Choroid plexus epithelial cell (primary cell): ENCODE results near the gene WHAMM.

Source experiments
- DNase-seq: peaks from one replicate; pipeline ENCODE4 v3.0.0-alpha.2; 2010; ENCODE audit warnings: low read depth
- H3K4me3 ChIP-seq: 2 replicates; pipeline ENCODE4 v1.5.1; 2011; ENCODE audit warnings: low read depth, mild to moderate bottlenecking, control low read depth, low read length, moderate library complexity
- TF ChIP-seq, protein P1 (sequence below): conservative IDR thresholded peaks from 2 replicates; pipeline ENCODE4 v1.5.1; 2011; ENCODE audit warnings: low read depth, mild to moderate bottlenecking, control low read depth, inconsistent platforms, low read length, moderate library complexity

The WHAMM gene

DNA sequence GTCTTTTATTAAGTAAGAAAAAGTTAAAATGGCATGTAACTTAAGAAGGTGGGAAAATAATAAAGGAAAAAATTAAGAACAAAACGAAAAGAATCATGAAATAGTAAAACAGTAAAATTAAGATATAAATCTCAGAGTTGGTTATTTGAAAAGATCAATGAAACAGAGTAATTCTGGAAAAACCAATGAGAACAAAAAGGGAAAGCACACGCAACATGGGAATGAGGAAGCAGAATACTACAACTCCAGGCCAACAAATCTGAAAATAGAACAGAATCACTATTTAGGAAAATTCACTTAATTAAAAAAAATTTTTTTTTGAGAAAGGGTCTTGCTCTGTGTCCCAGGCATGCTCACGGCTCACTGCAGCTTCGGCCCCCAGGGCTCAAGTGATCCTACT lies 30.7 kb downstream of the WHAMM start:
- DNase-seq, result no peak
- H3K4me3 ChIP-seq, result no peak overlapping the region
- TF ChIP-seq, protein P1, sequence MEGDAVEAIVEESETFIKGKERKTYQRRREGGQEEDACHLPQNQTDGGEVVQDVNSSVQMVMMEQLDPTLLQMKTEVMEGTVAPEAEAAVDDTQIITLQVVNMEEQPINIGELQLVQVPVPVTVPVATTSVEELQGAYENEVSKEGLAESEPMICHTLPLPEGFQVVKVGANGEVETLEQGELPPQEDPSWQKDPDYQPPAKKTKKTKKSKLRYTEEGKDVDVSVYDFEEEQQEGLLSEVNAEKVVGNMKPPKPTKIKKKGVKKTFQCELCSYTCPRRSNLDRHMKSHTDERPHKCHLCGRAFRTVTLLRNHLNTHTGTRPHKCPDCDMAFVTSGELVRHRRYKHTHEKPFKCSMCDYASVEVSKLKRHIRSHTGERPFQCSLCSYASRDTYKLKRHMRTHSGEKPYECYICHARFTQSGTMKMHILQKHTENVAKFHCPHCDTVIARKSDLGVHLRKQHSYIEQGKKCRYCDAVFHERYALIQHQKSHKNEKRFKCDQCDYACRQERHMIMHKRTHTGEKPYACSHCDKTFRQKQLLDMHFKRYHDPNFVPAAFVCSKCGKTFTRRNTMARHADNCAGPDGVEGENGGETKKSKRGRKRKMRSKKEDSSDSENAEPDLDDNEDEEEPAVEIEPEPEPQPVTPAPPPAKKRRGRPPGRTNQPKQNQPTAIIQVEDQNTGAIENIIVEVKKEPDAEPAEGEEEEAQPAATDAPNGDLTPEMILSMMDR, result no peak

DNA sequence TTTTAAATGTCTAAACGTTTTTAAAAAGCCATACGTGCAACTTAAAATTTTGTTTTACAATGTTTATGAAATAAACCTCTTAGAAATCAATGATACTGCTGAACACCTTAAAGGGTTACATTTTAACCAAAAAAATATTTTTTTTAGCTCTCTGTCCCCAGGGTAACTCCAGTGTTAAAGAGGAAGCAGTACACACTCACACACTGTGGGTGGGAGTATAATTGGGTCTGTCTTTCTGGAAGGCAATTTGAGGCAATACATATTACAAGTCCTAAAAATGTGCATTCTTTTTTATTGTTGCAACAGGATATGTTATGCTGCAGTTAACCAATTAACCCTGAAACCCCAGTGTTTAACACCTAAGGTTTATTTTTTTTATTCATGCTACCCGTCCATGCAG lies 34.1 kb downstream of the WHAMM start:
- no peak for DNase-seq
- TF ChIP-seq, protein P1, result no peak
- H3K4me3 ChIP-seq, result no peak overlapping the region

DNA sequence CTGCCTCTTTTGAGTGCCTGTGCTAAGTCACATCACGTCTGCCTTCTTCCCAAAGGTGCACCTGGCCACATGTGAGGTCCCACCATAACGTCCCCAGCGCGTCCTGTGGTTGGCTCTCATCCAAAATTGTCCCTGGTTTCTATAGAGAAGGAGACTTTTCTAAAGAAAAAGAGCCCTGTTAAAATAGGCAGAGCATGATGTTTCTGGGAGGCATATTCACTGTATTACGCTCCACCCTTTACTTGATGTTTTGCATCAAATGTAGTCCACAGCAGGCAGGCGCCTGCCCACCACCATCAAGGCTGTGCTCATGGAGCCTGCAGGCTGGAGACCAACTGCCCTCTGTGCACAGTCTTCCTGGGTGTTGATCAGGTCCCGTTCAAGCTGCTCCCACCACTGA lies 36.3 kb downstream of the WHAMM start:
- no peak overlapping the region for H3K4me3 ChIP-seq
- no peak for DNase-seq
- TF ChIP-seq, protein P1, result no peak

DNA sequence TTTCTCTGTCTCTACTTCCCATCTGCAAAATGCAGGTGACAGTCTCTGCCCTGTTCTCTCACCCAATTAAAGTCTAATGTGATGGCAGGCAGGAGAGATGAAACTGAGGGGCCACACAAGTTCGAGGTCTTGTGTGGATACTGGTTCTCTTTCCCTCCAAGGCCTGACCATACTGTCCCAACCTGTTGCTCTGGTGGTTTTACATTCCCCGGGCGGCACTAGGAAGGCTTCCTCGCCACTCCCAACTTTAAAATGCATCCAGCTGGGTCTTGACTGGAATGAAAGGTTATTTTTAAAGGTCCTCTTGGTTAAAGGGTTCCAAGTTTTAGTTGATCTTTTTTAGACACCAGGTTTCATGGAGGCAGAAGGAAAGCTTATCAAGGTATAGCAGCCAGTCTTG lies 37.2 kb downstream of the WHAMM start:
- TF ChIP-seq, protein P1, result no peak
- H3K4me3 ChIP-seq, result no peak overlapping the region

DNA sequence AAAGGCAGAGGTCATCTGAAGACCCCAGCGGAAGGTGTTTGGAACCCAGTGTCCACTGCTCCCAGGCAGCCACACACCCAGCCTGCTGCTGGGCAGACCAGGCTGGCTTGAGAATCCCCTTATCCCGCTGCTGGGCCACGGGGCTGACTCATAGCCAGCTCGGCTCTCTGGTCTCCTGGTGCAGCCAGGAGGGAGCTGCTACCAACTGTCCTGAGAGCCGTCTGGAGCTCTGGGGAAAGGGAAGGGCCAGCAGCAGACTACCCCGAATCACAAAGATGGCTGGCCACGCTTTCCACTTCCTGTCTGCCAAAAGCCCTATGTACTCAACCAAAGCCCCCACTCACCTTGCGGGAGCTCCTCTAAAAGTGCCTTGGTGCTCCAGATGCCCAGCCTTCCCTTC lies 38.3 kb downstream of the WHAMM start:
- H3K4me3 ChIP-seq, result no peak overlapping the region
- no peak for DNase-seq
- TF ChIP-seq, protein P1, result no peak

More for the DNA sequence above, 37.2 kb downstream of the WHAMM start:
- DNase-seq, result no peak

DNA sequence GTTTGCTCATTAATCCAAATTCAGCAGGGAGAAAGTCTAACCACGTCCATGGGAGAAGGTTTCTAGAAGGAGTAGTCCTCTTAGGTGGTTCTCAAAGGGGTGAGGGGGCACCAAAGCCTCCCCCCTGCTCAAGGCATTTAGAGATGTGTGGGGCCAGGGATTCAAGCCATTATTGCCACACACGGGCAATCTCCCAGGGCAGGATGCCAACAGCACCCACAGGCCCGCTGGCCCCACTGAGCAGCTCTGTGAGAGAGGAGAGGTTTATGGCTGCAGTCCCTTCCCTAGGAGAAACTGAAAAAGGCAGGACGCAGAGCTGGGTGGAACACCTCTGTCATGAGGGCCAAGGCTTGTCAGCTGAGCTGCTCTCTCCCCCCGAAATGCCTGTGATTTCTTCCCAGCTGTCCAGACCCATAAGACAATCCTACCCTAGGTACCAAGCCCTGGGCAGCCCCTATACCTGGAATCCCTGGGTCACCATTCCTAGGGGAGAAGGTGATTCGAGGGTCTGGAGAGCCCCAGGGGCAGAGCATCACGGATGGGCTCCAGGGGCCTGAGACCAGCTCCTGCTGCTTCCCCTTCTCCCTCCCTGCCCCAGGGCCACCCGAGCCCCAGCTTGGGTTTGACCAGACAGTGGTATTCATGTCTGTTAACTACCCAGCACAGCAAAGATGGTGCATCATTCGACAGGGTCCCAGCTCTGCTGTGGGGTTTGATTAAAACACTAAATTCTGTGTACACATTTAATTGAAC lies 39.0 kb downstream of the WHAMM start:
- TF ChIP-seq, protein P1, result no peak
- no peak overlapping the region for H3K4me3 ChIP-seq
- DNase-seq, result no peak
